Epithelial cell of proximal tubule (primary cell): Measurements from ENCODE around the gene PSMC5. TPM values are rescaled to one million over a fixed set of nuclear protein-coding genes. Genes with fewer than 3 reads are reported as not detected.
"Not testable (repeated sequence)": the region's sequence is repeated elsewhere in the genome, so short reads cannot be mapped to it uniquely, and the experiment has no call there.

Source experiments
- DNase-seq: peaks from one replicate; pipeline ENCODE4 v3.0.0-alpha.2; 2011; ENCODE audit warnings: low read depth
- H3K4me3 ChIP-seq: 2 replicates; pipeline ENCODE4 v1.5.1; 2011; ENCODE audit warnings: low read depth, mild to moderate bottlenecking, low read length
- total RNA-seq: library from RNA; depleted of rRNA; stranded (reverse); fragments of >200 nt; gene quantifications from 2 replicates; pipeline ENCODE4 v1.2.3, GENCODE V29; 2015
- TF ChIP-seq, protein P1 (sequence below): conservative IDR thresholded peaks from 2 replicates; pipeline ENCODE4 v1.5.1; 2012; ENCODE audit warnings: low read depth, mild to moderate bottlenecking, low read length

The PSMC5 gene
- total RNA-seq, 1 donor from 2014 or later = 83.9 TPM

DNA sequence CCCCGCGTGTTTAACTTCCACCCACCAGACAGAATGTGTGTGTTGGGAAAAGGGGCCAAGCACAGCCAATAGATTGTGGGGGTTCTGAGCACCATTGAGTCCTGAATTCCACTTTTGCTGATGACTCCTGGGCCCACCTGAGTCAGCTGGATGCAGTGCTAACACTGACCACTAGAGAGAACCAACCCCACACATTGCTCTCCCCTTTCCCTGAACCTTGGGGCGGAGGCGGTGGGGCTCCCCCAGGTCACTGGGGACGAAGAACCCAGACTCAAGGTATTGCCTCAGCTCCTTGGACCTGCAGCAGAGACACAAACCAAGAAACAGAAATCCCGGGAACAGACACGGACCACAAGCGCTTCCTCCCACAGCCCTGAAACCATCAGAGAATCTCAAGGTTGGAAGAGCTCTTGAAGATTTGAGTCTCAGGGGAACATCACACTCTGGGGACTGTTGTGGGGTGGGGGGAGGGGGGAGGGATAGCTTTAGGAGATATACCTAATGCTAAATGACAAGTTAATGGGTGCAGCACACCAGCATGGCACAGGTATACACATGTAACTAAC is 46.9 kb downstream of the PSMC5 start:
- not testable (repeated sequence) for DNase-seq, H3K4me3 ChIP-seq

DNA sequence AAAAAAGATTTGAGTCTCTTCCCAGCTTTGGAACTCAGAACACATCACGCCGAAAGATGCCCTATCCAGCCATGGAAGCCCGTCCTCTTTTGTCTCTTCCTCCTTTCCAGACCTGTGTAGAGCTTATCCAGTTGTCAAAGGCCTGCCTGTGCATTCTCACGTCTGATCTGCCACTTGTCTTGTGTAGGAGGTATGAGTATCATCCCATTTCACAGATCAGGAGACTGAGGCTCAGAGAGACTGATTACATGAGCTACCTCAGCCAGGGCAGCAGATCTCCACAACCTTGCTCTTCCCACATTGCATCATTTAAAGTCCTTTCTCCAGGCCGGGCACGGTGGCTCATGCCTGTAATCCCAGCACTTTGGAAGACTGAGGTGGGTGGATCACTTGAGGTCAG is 47.5 kb downstream of the PSMC5 start:
- not testable (repeated sequence) for DNase-seq, H3K4me3 ChIP-seq

DNA sequence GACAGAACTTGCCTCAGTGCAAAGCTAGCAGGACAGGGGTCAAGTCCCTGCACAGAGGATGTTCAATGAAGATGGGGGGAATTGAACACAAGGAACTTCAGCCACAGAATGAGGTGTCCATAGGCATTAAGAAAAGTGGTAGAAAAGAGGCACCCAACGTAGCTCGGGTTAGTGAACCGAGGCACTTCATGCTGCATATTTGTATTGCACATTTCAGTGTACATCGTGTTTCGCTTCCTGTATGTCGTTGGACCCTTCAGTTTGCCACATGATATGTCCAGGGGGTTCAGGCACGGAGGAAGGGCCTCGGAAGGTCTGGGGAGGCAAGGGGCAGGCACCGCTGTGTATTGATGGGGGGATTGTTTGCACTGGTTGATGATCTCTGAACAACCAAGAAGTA is 51.2 kb downstream of the PSMC5 start:
- not testable (repeated sequence) for H3K4me3 ChIP-seq, DNase-seq

DNA sequence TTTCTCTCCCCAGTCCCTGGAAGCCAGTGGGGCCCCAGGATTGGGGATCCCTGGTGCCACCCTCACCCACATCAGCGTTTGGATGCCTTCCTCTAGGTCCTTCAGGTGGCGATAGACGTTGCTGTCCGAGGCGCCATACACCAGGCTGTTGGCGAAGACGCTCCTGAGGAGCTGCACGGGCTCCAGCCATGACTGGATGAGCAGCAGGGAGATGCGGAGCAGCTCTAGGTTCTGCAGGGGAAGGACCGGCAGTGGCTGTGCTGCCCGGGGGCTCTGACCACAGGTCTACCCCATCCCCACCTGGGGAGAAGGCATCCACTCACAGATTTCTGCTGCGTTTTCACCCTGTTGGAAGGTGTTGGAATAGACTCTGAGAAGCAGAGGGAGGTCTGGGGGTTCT is 53.5 kb downstream of the PSMC5 start:
- TF ChIP-seq, protein P1, sequence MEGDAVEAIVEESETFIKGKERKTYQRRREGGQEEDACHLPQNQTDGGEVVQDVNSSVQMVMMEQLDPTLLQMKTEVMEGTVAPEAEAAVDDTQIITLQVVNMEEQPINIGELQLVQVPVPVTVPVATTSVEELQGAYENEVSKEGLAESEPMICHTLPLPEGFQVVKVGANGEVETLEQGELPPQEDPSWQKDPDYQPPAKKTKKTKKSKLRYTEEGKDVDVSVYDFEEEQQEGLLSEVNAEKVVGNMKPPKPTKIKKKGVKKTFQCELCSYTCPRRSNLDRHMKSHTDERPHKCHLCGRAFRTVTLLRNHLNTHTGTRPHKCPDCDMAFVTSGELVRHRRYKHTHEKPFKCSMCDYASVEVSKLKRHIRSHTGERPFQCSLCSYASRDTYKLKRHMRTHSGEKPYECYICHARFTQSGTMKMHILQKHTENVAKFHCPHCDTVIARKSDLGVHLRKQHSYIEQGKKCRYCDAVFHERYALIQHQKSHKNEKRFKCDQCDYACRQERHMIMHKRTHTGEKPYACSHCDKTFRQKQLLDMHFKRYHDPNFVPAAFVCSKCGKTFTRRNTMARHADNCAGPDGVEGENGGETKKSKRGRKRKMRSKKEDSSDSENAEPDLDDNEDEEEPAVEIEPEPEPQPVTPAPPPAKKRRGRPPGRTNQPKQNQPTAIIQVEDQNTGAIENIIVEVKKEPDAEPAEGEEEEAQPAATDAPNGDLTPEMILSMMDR = no peak
- DNase-seq = no peak
- no peak overlapping the region for H3K4me3 ChIP-seq

DNA sequence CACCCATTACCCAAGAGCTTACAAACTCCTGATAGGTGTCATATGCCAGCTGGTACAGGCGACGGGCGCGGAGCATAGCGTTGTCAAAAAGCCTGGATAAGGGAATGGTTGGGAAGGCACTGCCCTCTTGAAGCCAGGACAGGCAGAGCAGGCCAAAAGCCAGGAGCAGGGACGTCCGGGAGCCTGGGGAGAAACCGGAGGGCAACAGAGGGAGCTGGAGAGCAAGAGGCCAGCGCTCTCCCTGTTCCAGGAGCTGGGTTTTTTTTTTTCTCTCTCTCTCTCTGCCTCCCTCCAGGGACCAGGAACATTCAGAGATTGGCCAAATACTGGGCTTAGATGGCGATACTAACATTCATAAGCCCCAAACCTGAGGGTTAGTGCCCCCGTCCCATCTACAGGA is 54.1 kb downstream of the PSMC5 start:
- not testable (repeated sequence) for H3K4me3 ChIP-seq, DNase-seq

Other genes starting within 250 kb of the PSMC5 start
- 22.8 and 32.8 TPM in 2 replicates for gene TACO1, start 226.5 kb upstream of the PSMC5 start, total RNA-seq
- 12.8 and 17.4 TPM in 2 replicates for gene MAP3K3, start 205.0 kb upstream of the PSMC5 start, total RNA-seq
- gene LIMD2, start 127.3 kb upstream of the PSMC5 start, total RNA-seq = 111 and 161 TPM in 2 replicates
- gene STRADA, start 85.6 kb upstream of the PSMC5 start, total RNA-seq = 23.0 and 33.9 TPM in 2 replicates
- 27.6 and 34.8 TPM in 2 replicates for gene CCDC47, start 53.8 kb upstream of the PSMC5 start, total RNA-seq
- 35.0 and 44.6 TPM in 2 replicates for gene DDX42, start 53.3 kb upstream of the PSMC5 start, total RNA-seq
- gene FTSJ3, start 232 bp downstream of the PSMC5 start, total RNA-seq = 71.7 and 86.2 TPM in 2 replicates
- gene SMARCD2, start 15.3 kb downstream of the PSMC5 start, total RNA-seq = 95.9 and 135 TPM in 2 replicates
- gene CSH2, start 46.2 kb downstream of the PSMC5 start, total RNA-seq = not detected in 2 replicates
- not detected in 2 replicates for gene GH2, start 54.5 kb downstream of the PSMC5 start, total RNA-seq
- gene CSH1, start 69.1 kb downstream of the PSMC5 start, total RNA-seq = not detected in 2 replicates
- gene CSHL1, start 83.8 kb downstream of the PSMC5 start, total RNA-seq = not detected in 2 replicates
- not detected in 2 replicates for gene GH1, start 91.4 kb downstream of the PSMC5 start, total RNA-seq
- not detected in 2 replicates for gene CD79B, start 104.9 kb downstream of the PSMC5 start, total RNA-seq
- under 0.01 TPM in 1 of 2 replicates, not detected in the other for gene SCN4A, start 145.5 kb downstream of the PSMC5 start, total RNA-seq
- gene PRR29, start 170.9 kb downstream of the PSMC5 start, total RNA-seq = 0.14 and 0.17 TPM in 2 replicates
- gene ICAM2, start 193.2 kb downstream of the PSMC5 start, total RNA-seq = 18.4 and 19.9 TPM in 2 replicates